CD14-positive monocyte (primary cell): ENCODE data around the gene TMEM147. TPM values are rescaled to one million over a fixed set of nuclear protein-coding genes. Genes with fewer than 3 reads are reported as not detected.

Experiments used
- DNase-seq, 3 donors: peaks; one replicate each; pipeline ENCODE4 v3.0.0-alpha.2; 2011 to 2022
- H2AFZ ChIP-seq: 2 replicates; pipeline ENCODE4 v1.6.0; 2012; ENCODE audit warnings: mild to moderate bottlenecking, low read depth, low read length, inconsistent platforms; ENCODE audit not compliant: insufficient read depth, poor library complexity, severe bottlenecking
- H3K27ac ChIP-seq, 2 donors: 1 replicate in 1 of 2; 2 replicates in 1 of 2; pipeline ENCODE4 v1.5.1; 2012 to 2013; ENCODE audit warnings: low read length in 2 of 2, control low read depth in 1 of 2, inconsistent platforms in 1 of 2, low read depth in 1 of 2, mild to moderate bottlenecking in 1 of 2
- H3K27me3 ChIP-seq, 2 donors: one replicate each; pipeline versions ENCODE4 v1.6.0 to v1.6.1; 2011 to 2013; ENCODE audit warnings: low read length in 2 of 2; ENCODE audit not compliant: control insufficient read depth in 2 of 2, insufficient read depth in 2 of 2
- H3K36me3 ChIP-seq, 2 donors: replicated peaks in 1 of 2; 1 replicate in 1 of 2; 2 replicates in 1 of 2; pipeline versions ENCODE4 v1.5.1 to v1.6.1; 2012 to 2013; ENCODE audit warnings: low read length in 2 of 2, control low read depth in 1 of 2, inconsistent platforms in 1 of 2, mild to moderate bottlenecking in 1 of 2; ENCODE audit not compliant: insufficient read depth in 2 of 2, control insufficient read depth in 1 of 2
- H3K4me1 ChIP-seq, 2 donors: 1 replicate in 1 of 2; 2 replicates in 1 of 2; pipeline versions ENCODE4 v1.5.1 to v1.6.1; 2012 to 2013; ENCODE audit warnings: low read length in 2 of 2, control low read depth in 1 of 2, inconsistent platforms in 1 of 2, mild to moderate bottlenecking in 1 of 2, moderate library complexity in 1 of 2; ENCODE audit not compliant: insufficient read depth in 2 of 2, control insufficient read depth in 1 of 2
- H3K4me2 ChIP-seq: replicated peaks from 2 replicates; pipeline ENCODE3; 2012; ENCODE audit warnings: low read length, moderate library complexity, mild to moderate bottlenecking; ENCODE audit not compliant: poor library complexity, severe bottlenecking; ENCODE audit errors: extremely low read depth
- H3K4me3 ChIP-seq, 3 experiments: fragments of 200-600 bp in 1 of 3; sonication (generic) in 1 of 3; replicated peaks in 1 of 3; 1 replicate in 2 of 3; 2 replicates in 1 of 3; pipeline ENCODE4 v1.5.1; 2011 to 2013; ENCODE audit warnings: low read length in 3 of 3, mild to moderate bottlenecking in 3 of 3, control low read depth in 2 of 3, low read depth in 2 of 3, inconsistent platforms in 1 of 3, moderate library complexity in 1 of 3
- H3K79me2 ChIP-seq: 2 replicates; pipeline ENCODE4 v1.6.0; 2012; ENCODE audit warnings: mild to moderate bottlenecking, control low read depth, inconsistent platforms, low read length, moderate library complexity; ENCODE audit not compliant: insufficient read depth
- H3K9ac ChIP-seq: 2 replicates; pipeline ENCODE4 v1.6.0; 2017; ENCODE audit warnings: low read length, mild to moderate bottlenecking; ENCODE audit not compliant: insufficient read depth, poor library complexity, severe bottlenecking
- H3K9me3 ChIP-seq, 2 donors: replicated peaks in 1 of 2; 1 replicate in 1 of 2; 2 replicates in 1 of 2; pipeline versions ENCODE4 v1.5.1 to v1.6.1; 2012 to 2013; ENCODE audit warnings: low read length in 2 of 2, control low read depth in 1 of 2; ENCODE audit not compliant: control insufficient read depth in 1 of 2, insufficient read depth in 1 of 2
- H4K20me1 ChIP-seq: 2 replicates; pipeline ENCODE4 v1.6.0; 2012; ENCODE audit warnings: mild to moderate bottlenecking, low read length, control low read depth, moderate library complexity; ENCODE audit not compliant: insufficient read depth
- H3K27ac Mint-ChIP-seq, 7 donors: one replicate each; pipeline ENCODE4 v1.8.0; 2020; ENCODE audit warnings: mild to moderate bottlenecking in 7 of 7, mixed read lengths in 7 of 7, moderate library complexity in 6 of 7, inconsistent platforms in 2 of 7
- H3K27me3 Mint-ChIP-seq, 3 donors: one replicate each; pipeline ENCODE4 v1.8.0; 2021 to 2022; ENCODE audit warnings: low read depth in 3 of 3, mild to moderate bottlenecking in 3 of 3, mixed read lengths in 3 of 3, moderate library complexity in 3 of 3, inconsistent platforms in 1 of 3
- H3K36me3 Mint-ChIP-seq, 2 donors: one replicate each; pipeline ENCODE4 v1.8.0; 2020; ENCODE audit warnings: mixed read lengths in 2 of 2, inconsistent platforms in 1 of 2, mild to moderate bottlenecking in 1 of 2
- H3K4me1 Mint-ChIP-seq: one replicate; pipeline ENCODE4 v1.8.0; 2020; ENCODE audit warnings: mild to moderate bottlenecking, mixed read lengths
- H3K4me3 Mint-ChIP-seq, 2 donors: one replicate each; pipeline ENCODE4 v1.8.0; 2020; ENCODE audit warnings: mild to moderate bottlenecking in 2 of 2, mixed read lengths in 2 of 2, moderate library complexity in 1 of 2
- H3K9me3 Mint-ChIP-seq, 7 donors: one replicate each; pipeline ENCODE4 v1.8.0; 2020 to 2022; ENCODE audit warnings: mixed read lengths in 7 of 7, mild to moderate bottlenecking in 6 of 7, moderate library complexity in 6 of 7, inconsistent platforms in 2 of 7
- CTCF ChIP-seq: fragments of 200-600 bp; IDR thresholded peaks from one replicate; pipeline ENCODE4 v1.8.0; 2022; ENCODE audit warnings: antibody characterized with exemption, mild to moderate bottlenecking
- WGBS: methylation state at CpG from one replicate; pipeline ENCODE4 v1.1.5; 2013; ENCODE audit warnings: missing lambda C conversion rate; ENCODE audit not compliant: insufficient coverage; 5-methylcytosine and 5-hydroxymethylcytosine counted together
- intact Hi-C, 2 donors: fragments of 100-400 bp; cut with micrococcal nuclease; formaldehyde crosslinking; loops; one replicate each; pipeline versions ENCODE4 v1.15.0 to v1.15.1; 2023
- polyA plus RNA-seq, 3 donors: library from polyadenylated mRNA; depleted of rRNA in 1 of 3; unstranded in 2 of 3; stranded (reverse) in 1 of 3; fragments of 300-500 nt in 2 of 3; fragments of >200 nt in 1 of 3; fragmentation: Illumina TruSeq in 2 of 3; gene quantifications; 1 replicate in 2 of 3; 2 replicates in 1 of 3; pipeline ENCODE4 v1.2.3, GENCODE V29; 2012 to 2021

Gene TMEM147
- polyA plus RNA-seq, 3 donors, result 75.5 to 165 (median 165) TPM

GRCh38 chr19:35559781-35560180 lies 14.4 kb downstream of the TMEM147 start:
- 92% methylated on average over 21 of the region's 23 CpGs for WGBS
- DNase-seq, result no peak
- H3K27ac ChIP-seq, result no peak overlapping the region
- H4K20me1 ChIP-seq, result no peaks in the 10 kb centered on the region
- no peak overlapping the region for H2AFZ ChIP-seq
- peaks cover 0 to 5% of the 10 kb centered on the region in 2 donors for H3K9me3 ChIP-seq
- H3K4me2 ChIP-seq, result no peak overlapping the region
- peaks cover 11 to 14% of the 10 kb centered on the region in 2 donors for H3K4me1 ChIP-seq
- no peak overlapping the region for H3K27ac Mint-ChIP-seq
- H3K36me3 ChIP-seq, result no peaks in the 10 kb centered on the region
- peaks cover 10% of the 10 kb centered on the region for H3K4me1 Mint-ChIP-seq
- H3K79me2 ChIP-seq, result no peaks in the 10 kb centered on the region
- peaks cover 0 to 13% (median 2%) of the 10 kb centered on the region in 7 donors for H3K9me3 Mint-ChIP-seq
- intact Hi-C loops, result no loop called here
- no peak overlapping the region for H3K9ac ChIP-seq
- H3K4me3 Mint-ChIP-seq, result peak overlapping the region in 1 of 2 donors; percentile 11
- peaks cover 35 to 51% (median 38%) of the 10 kb centered on the region in 3 donors for H3K27me3 Mint-ChIP-seq
- H3K36me3 Mint-ChIP-seq, result no peaks in the 10 kb centered on the region
- H3K27me3 ChIP-seq, result peaks cover 0 to 23% of the 10 kb centered on the region in 2 donors
- TF ChIP-seq CTCF, result no peak
- H3K4me3 ChIP-seq, result no peak overlapping the region

- Histone ChIP-seq H3K4me2 (no peak overlapping the region), H3K4me3 (no peak overlapping the region), H4K20me1 (no peaks in the 10 kb centered on the region), H3K36me3 (no peaks in the 10 kb centered on the region), H2AFZ (no peak overlapping the region), H3K27me3 (peaks cover 0 to 23% of the 10 kb centered on the region in 2 donors), H3K9ac (no peak overlapping the region), H3K27ac (no peak overlapping the region), H3K79me2 (no peaks in the 10 kb centered on the region), H3K4me1 (peaks cover 11 to 14% of the 10 kb centered on the region in 2 donors), H3K9me3 (peaks cover 0 to 5% of the 10 kb centered on the region in 2 donors)
- Mint-ChIP-seq H3K4me3 (peak overlapping the region in 1 of 2 donors; percentile 11), H3K27me3 (peaks cover 35 to 52% (median 38%) of the 10 kb centered on the region in 3 donors), H3K9me3 (peaks cover 0 to 13% (median 2%) of the 10 kb centered on the region in 7 donors), H3K4me1 (peaks cover 10% of the 10 kb centered on the region), H3K36me3 (no peaks in the 10 kb centered on the region), H3K27ac (no peak overlapping the region)
- no peak for DNase-seq
- WGBS, result 88% methylated on average over 12 of the region's 18 CpGs
- intact Hi-C loops, result no loop called here
- no peak for TF ChIP-seq CTCF
Measured at GRCh38 chr19:35560271-35560670, 14.8 kb downstream of the TMEM147 start.
